Esophagus squamous epithelium (tissue), 4 donors: Measurements from ENCODE around the gene NT5C3B.

Source experiments
- CTCF ChIP-seq, 6 experiments: fragments of 450-650 bp in 4 of 6; fragments of 200-600 bp in 2 of 6; sonication (generic) in 2 of 6; IDR thresholded peaks; one replicate each; pipeline ENCODE4 v1.5.1; 2016 to 2019; ENCODE audit warnings: antibody characterized with exemption in 6 of 6, mild to moderate bottlenecking in 4 of 6, moderate library complexity in 4 of 6
- POLR2A ChIP-seq, 4 donors: fragments of 450-650 bp; IDR thresholded peaks; one replicate each; pipeline ENCODE4 v1.6.1; 2017; ENCODE audit warnings: antibody characterized with exemption in 4 of 4, mild to moderate bottlenecking in 4 of 4, moderate library complexity in 3 of 4

- TF ChIP-seq POLR2A (IDR thresholded peaks at IDR 0.05) (no peak), CTCF (IDR thresholded peaks at IDR 0.05) (no peak)
These were observed 27.2 kb upstream of the NT5C3B start for GRCh38 chr17:41863074-41863848.
